Fibroblast of lung (primary cell): Measurements from ENCODE around the gene RPS29. TPM values are rescaled to one million over a fixed set of nuclear protein-coding genes. Genes with fewer than 3 reads are reported as not detected.

Source experiments
- DNase-seq, 2 donors: peaks; one replicate each; pipeline versions ENCODE4 v3.0.0 to v3.0.0-alpha.2; 2010; ENCODE audit warnings: low read depth in 2 of 2
- H2AFZ ChIP-seq: 2 replicates; pipeline ENCODE4 v1.5.1; 2012; ENCODE audit warnings: low read length, control low read depth, inconsistent platforms
- H3K27ac ChIP-seq: 2 replicates; pipeline ENCODE4 v1.5.1; 2011; ENCODE audit warnings: low read length, control low read depth; ENCODE audit not compliant: insufficient read depth
- H3K27me3 ChIP-seq: 2 replicates; pipeline ENCODE4 v1.5.1; 2011; ENCODE audit warnings: mild to moderate bottlenecking, low read length; ENCODE audit not compliant: control insufficient read depth, insufficient read depth
- H3K36me3 ChIP-seq: 2 replicates; pipeline ENCODE4 v1.5.1; 2011; ENCODE audit warnings: low read length; ENCODE audit not compliant: control insufficient read depth, insufficient read depth
- H3K4me1 ChIP-seq: 2 replicates; pipeline ENCODE4 v1.5.1; 2011; ENCODE audit warnings: low read length; ENCODE audit not compliant: control insufficient read depth, insufficient read depth; ENCODE audit errors: extremely low read depth
- H3K4me2 ChIP-seq: 2 replicates; pipeline ENCODE4 v1.5.1; 2011; ENCODE audit warnings: low read length, control low read depth; ENCODE audit not compliant: insufficient read depth; ENCODE audit errors: extremely low read depth
- H3K4me3 ChIP-seq, 4 experiments: fragments of 200-600 bp in 1 of 4; sonication (generic) in 1 of 4; replicated peaks in 1 of 4; 2 replicates each; pipeline ENCODE4 v1.5.1; 2011 to 2016; ENCODE audit warnings: low read length in 4 of 4, low read depth in 3 of 4, mild to moderate bottlenecking in 3 of 4, control low read depth in 2 of 4, inconsistent platforms in 1 of 4, mixed read lengths in 1 of 4; ENCODE audit not compliant: insufficient read depth in 1 of 4; ENCODE audit errors: control extremely low read depth in 1 of 4
- H3K79me2 ChIP-seq: 2 replicates; pipeline ENCODE4 v1.5.1; 2012; ENCODE audit warnings: mild to moderate bottlenecking, low read length, inconsistent platforms; ENCODE audit not compliant: control insufficient read depth, insufficient read depth
- H3K9ac ChIP-seq: 2 replicates; pipeline ENCODE4 v1.5.1; 2011; ENCODE audit warnings: mild to moderate bottlenecking, low read length, control low read depth; ENCODE audit not compliant: insufficient read depth
- H3K9me3 ChIP-seq: 2 replicates; pipeline ENCODE4 v1.5.1; 2012; ENCODE audit warnings: low read depth, low read length; ENCODE audit not compliant: control insufficient read depth, insufficient read depth
- H4K20me1 ChIP-seq: 2 replicates; pipeline ENCODE4 v1.5.1; 2011; ENCODE audit warnings: low read length; ENCODE audit not compliant: control insufficient read depth, insufficient read depth; ENCODE audit errors: extremely low read depth
- EZH2 ChIP-seq: IDR thresholded peaks from 2 replicates; pipeline ENCODE4 v1.5.1; 2012; ENCODE audit warnings: low read length, control low read depth, mild to moderate bottlenecking; ENCODE audit errors: missing control alignments
- polyA plus RNA-seq, 2 donors: library from polyadenylated mRNA; depleted of rRNA in 1 of 2; stranded (reverse) in 1 of 2; unstranded in 1 of 2; fragments of >200 nt; gene quantifications; 2 replicates each; pipeline ENCODE4 v1.2.1, GENCODE V29; 2011 to 2012; ENCODE audit warnings: missing spikeins in 1 of 2
- total RNA-seq: library from RNA; depleted of rRNA; stranded (reverse); fragments of >200 nt; gene quantifications from 2 replicates; pipeline ENCODE4 v1.2.1, GENCODE V29; 2014
- TF ChIP-seq, protein P1 (sequence below), 2 donors: IDR thresholded peaks in 1 of 2; conservative IDR thresholded peaks in 1 of 2; 1 replicate in 1 of 2; 2 replicates in 1 of 2; pipeline ENCODE4 v1.5.1; 2011 to 2012; ENCODE audit warnings: low read length in 2 of 2, control low read depth in 1 of 2, inconsistent platforms in 1 of 2, low read depth in 1 of 2, mild to moderate bottlenecking in 1 of 2

RPS29 gene
- total and polyA plus RNA-seq, 2 donors (not counting 1 experiment from before 2014, with no cell fraction given): 1,182 to 7,256 TPM

DNA sequence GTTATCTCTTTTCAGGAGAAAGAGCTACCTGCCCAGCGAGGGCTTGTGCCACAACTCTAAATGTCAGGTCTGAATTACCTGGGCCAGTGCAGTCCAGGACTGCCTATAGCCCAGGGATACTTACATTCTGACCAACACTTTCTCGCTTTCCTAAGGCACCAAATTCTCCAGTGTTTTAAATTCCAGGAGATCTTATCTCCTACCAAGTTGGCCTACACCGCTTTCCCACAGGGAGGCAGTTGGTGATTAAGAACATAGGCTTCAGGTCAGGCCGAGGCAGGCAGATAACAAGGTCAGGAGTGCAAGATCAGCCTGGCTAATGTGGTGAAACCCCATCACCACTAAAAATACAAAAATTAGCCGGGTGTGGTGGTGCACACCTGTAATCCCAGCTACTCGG lies 41.1 kb downstream of the RPS29 start:
- Histone ChIP-seq H3K79me2 (no peaks in the 10 kb centered on the region), H3K4me2 (no peak overlapping the region), H3K27me3 (no peaks in the 10 kb centered on the region), H3K27ac (no peak overlapping the region), H3K4me3 (no peak overlapping the region), H3K9ac (no peak overlapping the region), H4K20me1 (no peaks in the 10 kb centered on the region), H3K9me3 (no peaks in the 10 kb centered on the region), H3K4me1 (no peaks in the 10 kb centered on the region), H3K36me3 (no peaks in the 10 kb centered on the region), H2AFZ (no peak overlapping the region)
- DNase-seq: peak in 1 of 2 donors; percentile 12
- TF ChIP-seq EZH2: no peak
- TF ChIP-seq, protein P1, sequence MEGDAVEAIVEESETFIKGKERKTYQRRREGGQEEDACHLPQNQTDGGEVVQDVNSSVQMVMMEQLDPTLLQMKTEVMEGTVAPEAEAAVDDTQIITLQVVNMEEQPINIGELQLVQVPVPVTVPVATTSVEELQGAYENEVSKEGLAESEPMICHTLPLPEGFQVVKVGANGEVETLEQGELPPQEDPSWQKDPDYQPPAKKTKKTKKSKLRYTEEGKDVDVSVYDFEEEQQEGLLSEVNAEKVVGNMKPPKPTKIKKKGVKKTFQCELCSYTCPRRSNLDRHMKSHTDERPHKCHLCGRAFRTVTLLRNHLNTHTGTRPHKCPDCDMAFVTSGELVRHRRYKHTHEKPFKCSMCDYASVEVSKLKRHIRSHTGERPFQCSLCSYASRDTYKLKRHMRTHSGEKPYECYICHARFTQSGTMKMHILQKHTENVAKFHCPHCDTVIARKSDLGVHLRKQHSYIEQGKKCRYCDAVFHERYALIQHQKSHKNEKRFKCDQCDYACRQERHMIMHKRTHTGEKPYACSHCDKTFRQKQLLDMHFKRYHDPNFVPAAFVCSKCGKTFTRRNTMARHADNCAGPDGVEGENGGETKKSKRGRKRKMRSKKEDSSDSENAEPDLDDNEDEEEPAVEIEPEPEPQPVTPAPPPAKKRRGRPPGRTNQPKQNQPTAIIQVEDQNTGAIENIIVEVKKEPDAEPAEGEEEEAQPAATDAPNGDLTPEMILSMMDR (conservative IDR thresholded peaks at IDR 0.05 in 1 of 2, IDR thresholded peaks at IDR 0.05 in 1 of 2; ENCODE audit: low read depth in 1 of 2, low read length in 2 of 2): no peak

DNA sequence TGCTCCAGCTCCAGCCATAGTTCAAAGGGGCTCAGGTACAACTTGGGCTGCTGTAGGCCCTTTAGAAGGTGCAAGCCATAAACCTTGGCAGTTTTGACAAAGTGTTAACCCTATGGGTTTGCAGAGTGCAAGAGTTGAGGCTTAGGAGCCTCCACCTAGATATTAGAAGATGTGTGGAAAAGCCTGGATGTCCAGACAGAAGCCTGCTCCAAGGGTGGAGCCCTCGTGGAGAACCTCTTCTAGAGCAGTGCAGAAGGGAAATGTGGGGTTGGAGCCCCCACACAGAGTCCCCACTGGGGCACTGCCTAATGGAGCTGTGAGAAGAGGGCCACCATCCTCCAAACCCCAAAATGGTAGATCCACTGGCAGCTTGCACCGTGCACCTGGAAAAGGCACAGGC lies 45.1 kb downstream of the RPS29 start:
- Histone ChIP-seq H3K4me1 (no peaks in the 10 kb centered on the region), H3K27me3 (no peaks in the 10 kb centered on the region)

DNA sequence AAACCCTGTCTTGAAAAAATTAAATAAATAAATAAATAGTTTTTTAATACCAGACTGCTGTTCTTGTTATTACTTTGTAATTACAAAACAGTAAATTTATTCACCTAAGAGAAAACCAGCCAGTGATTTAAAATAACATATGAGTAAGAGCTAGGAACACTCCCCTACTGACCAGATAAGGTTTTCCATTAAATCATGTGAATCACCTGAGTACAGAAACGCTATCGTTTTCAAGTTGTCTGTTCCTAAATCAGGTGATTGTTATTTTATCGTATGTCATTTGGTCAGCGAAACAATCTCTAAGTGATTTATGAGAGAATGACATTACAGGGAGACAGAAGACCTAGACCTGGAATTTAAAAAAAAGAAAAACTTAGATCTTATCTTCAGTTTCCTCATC lies 47.3 kb downstream of the RPS29 start:
- no peak for DNase-seq
- Histone ChIP-seq H3K36me3 (no peaks in the 10 kb centered on the region), H3K4me1 (no peaks in the 10 kb centered on the region), H3K27me3 (no peaks in the 10 kb centered on the region), H3K9me3 (no peaks in the 10 kb centered on the region), H3K4me3 (no peak overlapping the region), H3K9ac (no peak overlapping the region), H4K20me1 (no peaks in the 10 kb centered on the region), H3K27ac (no peak overlapping the region), H2AFZ (no peak overlapping the region), H3K79me2 (no peaks in the 10 kb centered on the region), H3K4me2 (no peak overlapping the region)
- TF ChIP-seq EZH2: no peak
- TF ChIP-seq, protein P1 (conservative IDR thresholded peaks at IDR 0.05 in 1 of 2, IDR thresholded peaks at IDR 0.05 in 1 of 2; ENCODE audit: low read depth in 1 of 2, low read length in 2 of 2): no peak

More for the DNA sequence above, 45.1 kb downstream of the RPS29 start:
- Histone ChIP-seq H3K9ac (no peak overlapping the region), H4K20me1 (no peaks in the 10 kb centered on the region), H3K4me2 (no peak overlapping the region), H3K4me3 (no peak overlapping the region), H3K9me3 (no peaks in the 10 kb centered on the region), H3K36me3 (no peaks in the 10 kb centered on the region), H3K27ac (no peak overlapping the region), H2AFZ (no peak overlapping the region), H3K79me2 (no peaks in the 10 kb centered on the region)
- TF ChIP-seq EZH2: no peak
- TF ChIP-seq, protein P1 (conservative IDR thresholded peaks at IDR 0.05 in 1 of 2, IDR thresholded peaks at IDR 0.05 in 1 of 2; ENCODE audit: low read depth in 1 of 2, low read length in 2 of 2): no peak
- DNase-seq: no peak

Other genes with a start within 250 kb of the RPS29 start
- gene LRR1, start 12.6 kb upstream of the RPS29 start, total RNA-seq: 9.5 and 10.7 TPM in 2 replicates
- 10.9 and 26.0 TPM in 2 replicates for gene LRR1, start 12.6 kb upstream of the RPS29 start, polyA plus RNA-seq
- gene RPL36AL, start 34.2 kb upstream of the RPS29 start, total RNA-seq: 281 and 528 TPM in 2 replicates
- gene RPL36AL, start 34.2 kb upstream of the RPS29 start, polyA plus RNA-seq: 383 and 523 TPM in 2 replicates
- gene MGAT2, start 34.4 kb upstream of the RPS29 start, total RNA-seq: 50.3 and 60.4 TPM in 2 replicates
- gene MGAT2, start 34.4 kb upstream of the RPS29 start, polyA plus RNA-seq: 55.7 and 64.5 TPM in 2 replicates
- 9.1 and 10.3 TPM in 2 replicates for gene DNAAF2, start 48.9 kb upstream of the RPS29 start, total RNA-seq
- 6.1 and 6.5 TPM in 2 replicates for gene DNAAF2, start 48.9 kb upstream of the RPS29 start, polyA plus RNA-seq
- gene POLE2, start 101.8 kb upstream of the RPS29 start, total RNA-seq: 3.1 and 4.5 TPM in 2 replicates
- gene POLE2, start 101.8 kb upstream of the RPS29 start, polyA plus RNA-seq: 8.7 and 18.6 TPM in 2 replicates
- gene KLHDC1, start 106.7 kb upstream of the RPS29 start, total RNA-seq: 5.4 and 5.8 TPM in 2 replicates
- gene KLHDC1, start 106.7 kb upstream of the RPS29 start, polyA plus RNA-seq: 0.51 and 0.85 TPM in 2 replicates
- gene KLHDC2, start 181.8 kb upstream of the RPS29 start, total RNA-seq: 125 and 135 TPM in 2 replicates
- gene KLHDC2, start 181.8 kb upstream of the RPS29 start, polyA plus RNA-seq: 40.5 and 59.1 TPM in 2 replicates